HUES6 (cell line): ENCODE measurements around the gene PRMT1.

Experiments
- H3K27ac ChIP-seq: 2 replicates; pipeline ENCODE4 v1.7.0; 2013; ENCODE audit warnings: low read depth, mild to moderate bottlenecking, low read length, inconsistent platforms
- H3K27me3 ChIP-seq: 2 replicates; pipeline ENCODE4 v1.6.1; 2013; ENCODE audit warnings: low read length; ENCODE audit not compliant: control insufficient read depth, insufficient read depth
- H3K36me3 ChIP-seq: 2 replicates; pipeline ENCODE4 v1.6.1; 2013; ENCODE audit warnings: low read length; ENCODE audit not compliant: control insufficient read depth, insufficient read depth
- H3K4me1 ChIP-seq: 2 replicates; pipeline ENCODE4 v1.6.1; 2013; ENCODE audit warnings: low read length; ENCODE audit not compliant: control insufficient read depth, insufficient read depth
- H3K4me3 ChIP-seq: 2 replicates; pipeline ENCODE4 v1.5.1; 2013; ENCODE audit warnings: low read depth, low read length
- H3K9ac ChIP-seq: one replicate; pipeline ENCODE4 v1.6.1; 2013; ENCODE audit warnings: mild to moderate bottlenecking, low read length
- H3K9me3 ChIP-seq: 2 replicates; pipeline ENCODE4 v1.6.1; 2013; ENCODE audit warnings: low read depth, low read length; ENCODE audit not compliant: control insufficient read depth, insufficient read depth

The PRMT1 gene

DNA sequence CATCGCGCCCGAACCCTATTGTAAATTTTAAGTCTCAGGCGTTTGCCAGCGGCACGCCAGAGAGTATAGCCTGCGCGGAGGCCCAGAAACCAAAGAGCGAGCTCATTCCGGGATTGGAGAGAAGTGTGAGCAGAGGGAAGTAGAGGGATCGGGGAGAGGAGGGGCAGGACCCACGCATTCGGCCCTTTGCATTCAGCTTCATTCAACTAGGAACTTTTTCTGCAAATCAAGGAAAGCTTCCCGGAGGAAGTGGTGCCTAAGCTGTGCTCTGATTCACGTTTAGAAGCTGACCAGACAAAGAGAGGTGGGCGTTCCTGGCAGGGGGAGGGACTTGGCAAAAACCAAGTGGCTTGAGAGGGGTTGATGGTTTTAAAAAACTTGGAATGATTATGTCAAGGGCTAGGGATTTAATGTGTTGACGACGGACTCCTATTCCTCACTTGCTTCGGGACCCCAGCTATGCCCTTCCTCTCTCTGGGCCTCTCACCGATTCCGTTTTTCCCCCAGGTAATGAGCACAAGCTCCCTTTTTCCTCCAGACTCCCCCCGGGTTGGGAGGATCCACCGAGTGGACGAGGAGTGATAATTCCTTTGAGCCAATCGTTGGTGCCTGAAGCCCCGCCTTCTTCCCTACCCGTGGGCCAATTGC lies 811 bp upstream of the PRMT1 start:
- peaks cover 28% of the 10 kb centered on the region for H3K4me1 ChIP-seq
- no peaks in the 10 kb centered on the region for H3K9me3 ChIP-seq
- no peaks in the 10 kb centered on the region for H3K27me3 ChIP-seq
- peaks cover 15% of the 10 kb centered on the region for H3K36me3 ChIP-seq
- peak overlapping the region; percentile 61 for H3K4me3 ChIP-seq
- H3K27ac ChIP-seq: peak overlapping the region; percentile 98
- peak overlapping the region; percentile 97 for H3K9ac ChIP-seq

DNA sequence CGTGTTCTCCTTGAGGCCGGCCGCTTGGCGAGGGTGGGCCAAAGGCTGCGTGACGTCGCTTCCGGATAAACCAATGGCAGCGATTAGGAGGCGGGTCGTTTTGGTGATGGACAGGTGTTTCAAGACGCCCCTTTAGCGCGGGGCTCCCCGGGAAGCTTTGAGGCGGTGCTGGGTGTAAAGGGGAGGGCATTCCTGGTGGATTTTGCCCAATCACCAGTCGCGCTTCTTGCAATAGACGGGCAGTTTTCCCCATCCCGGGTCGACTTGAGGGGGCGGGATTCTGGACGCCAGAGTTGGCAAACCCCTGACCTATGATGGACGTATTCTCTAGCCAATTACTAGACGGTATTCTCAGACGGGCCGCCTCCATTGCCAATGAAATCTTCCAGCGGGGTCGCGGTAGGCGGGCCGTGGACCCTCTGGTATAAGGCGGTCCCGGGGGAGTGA lies 264 bp upstream of the PRMT1 start:
- H3K4me3 ChIP-seq: peak overlapping the region; percentile 88
- H3K36me3 ChIP-seq: peaks cover 18% of the 10 kb centered on the region
- H3K9ac ChIP-seq: peak overlapping the region; percentile 97
- peak overlapping the region; percentile 98 for H3K27ac ChIP-seq
- H3K4me1 ChIP-seq: peaks cover 25% of the 10 kb centered on the region
- H3K27me3 ChIP-seq: no peaks in the 10 kb centered on the region
- H3K9me3 ChIP-seq: no peaks in the 10 kb centered on the region

GRCh38 chr19:49677901-49678674 lies 1.0 kb downstream of the PRMT1 start:
- H3K27ac ChIP-seq: peak overlapping the region; percentile 94
- no peaks in the 10 kb centered on the region for H3K27me3 ChIP-seq
- H3K4me3 ChIP-seq: peak overlapping the region; percentile 88
- peaks cover 21% of the 10 kb centered on the region for H3K4me1 ChIP-seq
- H3K9me3 ChIP-seq: no peaks in the 10 kb centered on the region
- peaks cover 30% of the 10 kb centered on the region for H3K36me3 ChIP-seq
- peak overlapping the region; percentile 97 for H3K9ac ChIP-seq

DNA sequence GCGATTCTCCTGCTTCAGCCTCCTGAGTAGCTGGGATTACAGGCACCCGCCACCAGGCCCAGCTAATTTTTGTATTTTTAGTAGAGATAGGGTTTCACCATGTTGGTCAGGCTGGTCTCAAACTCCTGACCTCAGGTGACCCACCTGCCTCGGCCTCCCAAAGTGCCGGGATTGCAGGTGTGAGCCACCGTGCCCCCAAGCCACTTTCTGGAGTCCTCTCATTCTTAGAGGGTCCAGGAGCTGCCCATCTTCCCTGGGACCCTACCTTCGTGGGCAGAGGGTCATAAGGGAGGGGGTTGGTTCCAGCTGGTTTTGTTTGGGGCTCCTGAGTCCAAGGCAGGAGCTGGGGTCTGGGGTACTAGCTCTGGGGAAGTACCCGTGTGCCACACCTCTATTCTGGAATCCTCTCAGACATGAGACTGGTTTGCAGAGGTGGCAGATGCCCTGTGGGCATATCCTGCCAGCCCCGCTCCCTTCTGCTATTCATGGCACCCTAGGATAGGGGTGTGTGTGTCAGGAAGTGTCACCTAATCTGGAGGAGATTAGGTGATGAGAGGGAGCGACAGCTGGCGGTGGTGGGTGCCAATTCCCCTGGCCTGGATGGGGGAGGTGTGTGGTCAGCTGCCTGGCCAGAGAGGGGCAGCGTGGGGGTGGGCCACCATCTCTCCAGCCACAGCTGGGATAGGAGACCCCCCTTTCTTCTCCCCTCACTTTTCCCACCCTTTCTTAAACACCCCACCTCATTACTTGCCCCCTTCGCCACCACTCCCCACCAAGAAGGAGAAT lies 2.1 kb downstream of the PRMT1 start:
- Histone ChIP-seq H3K36me3 (peaks cover 31% of the 10 kb centered on the region), H3K9me3 (no peaks in the 10 kb centered on the region), H3K27me3 (no peaks in the 10 kb centered on the region), H3K4me1 (peaks cover 21% of the 10 kb centered on the region), H3K4me3 (peak overlapping the region; percentile 42; the same call in 1 of the 2 replicates), H3K27ac (no peak overlapping the region), H3K9ac (no peak overlapping the region)

- Histone ChIP-seq H3K9ac (no peak overlapping the region), H3K4me3 (peak overlapping the region; percentile 42), H3K27me3 (no peaks in the 10 kb centered on the region), H3K36me3 (peaks cover 38% of the 10 kb centered on the region), H3K9me3 (no peaks in the 10 kb centered on the region), H3K27ac (no peak overlapping the region; the same call in 1 of the 2 replicates), H3K4me1 (peaks cover 20% of the 10 kb centered on the region)
These were observed 2.8 kb downstream of the PRMT1 start for GRCh38 chr19:49679771-49680413.

- peak overlapping the region; percentile 42 for H3K4me3 ChIP-seq
- peaks cover 46% of the 10 kb centered on the region for H3K36me3 ChIP-seq
- no peak overlapping the region for H3K9ac ChIP-seq
- no peak overlapping the region; the same call in 1 of the 2 replicates for H3K27ac ChIP-seq
- no peaks in the 10 kb centered on the region for H3K27me3 ChIP-seq
- H3K9me3 ChIP-seq: no peaks in the 10 kb centered on the region
- H3K4me1 ChIP-seq: peaks cover 18% of the 10 kb centered on the region
These were observed 3.6 kb downstream of the PRMT1 start for GRCh38 chr19:49680421-49681351.

DNA sequence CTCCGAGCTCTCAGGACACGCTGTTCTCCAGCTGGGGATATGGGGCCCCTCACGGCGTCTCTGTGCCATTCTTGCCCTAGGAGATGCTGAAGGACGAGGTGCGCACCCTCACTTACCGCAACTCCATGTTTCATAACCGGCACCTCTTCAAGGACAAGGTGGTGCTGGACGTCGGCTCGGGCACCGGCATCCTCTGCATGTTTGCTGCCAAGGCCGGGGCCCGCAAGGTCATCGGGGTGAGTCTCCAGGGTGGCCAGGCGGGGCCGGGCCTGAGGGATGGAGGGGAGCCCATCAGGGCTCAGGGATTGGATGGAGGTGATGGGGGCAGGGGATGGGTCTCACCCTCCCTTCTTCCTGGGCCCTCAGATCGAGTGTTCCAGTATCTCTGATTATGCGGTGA lies 4.8 kb downstream of the PRMT1 start:
- H3K36me3 ChIP-seq: peaks cover 53% of the 10 kb centered on the region
- peaks cover 18% of the 10 kb centered on the region for H3K4me1 ChIP-seq
- no peak overlapping the region for H3K27ac ChIP-seq
- no peak overlapping the region for H3K4me3 ChIP-seq
- no peaks in the 10 kb centered on the region for H3K9me3 ChIP-seq
- H3K27me3 ChIP-seq: no peaks in the 10 kb centered on the region
- no peak overlapping the region for H3K9ac ChIP-seq

- Histone ChIP-seq H3K27me3 (no peaks in the 10 kb centered on the region), H3K9ac (no peak overlapping the region), H3K9me3 (no peaks in the 10 kb centered on the region), H3K36me3 (peaks cover 58% of the 10 kb centered on the region), H3K27ac (no peak overlapping the region), H3K4me3 (no peak overlapping the region), H3K4me1 (peaks cover 18% of the 10 kb centered on the region)
These were observed 5.2 kb downstream of the PRMT1 start for GRCh38 chr19:49682274-49682673.

DNA sequence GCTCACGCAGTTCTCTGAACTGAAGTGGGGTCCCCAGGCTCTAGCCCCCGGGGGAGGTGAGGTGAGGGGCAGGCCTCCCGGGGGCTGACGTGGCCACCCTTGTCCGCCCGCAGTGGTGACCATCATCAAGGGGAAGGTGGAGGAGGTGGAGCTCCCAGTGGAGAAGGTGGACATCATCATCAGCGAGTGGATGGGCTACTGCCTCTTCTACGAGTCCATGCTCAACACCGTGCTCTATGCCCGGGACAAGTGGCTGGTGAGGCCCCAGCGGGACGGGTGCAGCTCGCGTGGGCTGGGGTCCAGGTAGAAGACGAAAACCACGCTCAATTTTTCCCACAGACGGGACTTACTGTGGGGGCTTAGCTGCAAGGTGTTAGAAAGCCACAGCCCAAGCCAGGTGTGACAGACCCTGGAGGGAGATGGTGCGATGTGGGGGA lies 6.8 kb downstream of the PRMT1 start:
- Histone ChIP-seq H3K4me3 (no peak overlapping the region), H3K9me3 (no peaks in the 10 kb centered on the region)

More for the DNA sequence above, 6.8 kb downstream of the PRMT1 start:
- Histone ChIP-seq H3K36me3 (peaks cover 71% of the 10 kb centered on the region), H3K9ac (no peak overlapping the region), H3K27me3 (no peaks in the 10 kb centered on the region), H3K27ac (no peak overlapping the region), H3K4me1 (peaks cover 19% of the 10 kb centered on the region)
